ENCODE measurements around the gene OLFML2A.
A peak's percentile ranks its signal among the peaks of the same experiment; 100 is the strongest.
"Not testable (repeated sequence)": the region's sequence is repeated elsewhere in the genome, so short reads cannot be mapped to it uniquely, and the experiment has no call there.

OLFML2A gene

GRCh38 chr9:124761710-124762109, 15.2 kb upstream of the OLFML2A start:
- no peak for DNase-seq

GRCh38 chr9:124762633-124763032, 14.3 kb upstream of the OLFML2A start:
- no peak for DNase-seq

GRCh38 chr9:124764774-124765438, 12.0 kb upstream of the OLFML2A start:
- no peak for DNase-seq

GRCh38 chr9:124765439-124765835, 11.5 kb upstream of the OLFML2A start:
- DNase-seq = no peak

GRCh38 chr9:124766326-124766725, 10.6 kb upstream of the OLFML2A start:
- no peak for DNase-seq

GRCh38 chr9:124766815-124767554, 9.9 kb upstream of the OLFML2A start:
- no peak for DNase-seq

- DNase-seq = no peak
These were observed 9.1 kb upstream of the OLFML2A start for GRCh38 chr9:124767821-124768220.

GRCh38 chr9:124768334-124768733, 8.6 kb upstream of the OLFML2A start:
- no peak for DNase-seq

GRCh38 chr9:124768750-124769548, 8.0 kb upstream of the OLFML2A start:
- no peak for DNase-seq

- DNase-seq = no peak
These were observed 7.2 kb upstream of the OLFML2A start for GRCh38 chr9:124769549-124770358.

- no peak for DNase-seq
These were observed 6.4 kb upstream of the OLFML2A start for GRCh38 chr9:124770359-124771020.

GRCh38 chr9:124771021-124771866, 5.7 kb upstream of the OLFML2A start, which contains the start of gene NR6A1:
Gene NR6A1 (minus strand): TSS chr9:124771311.
- DNase-seq = peak; percentile 61

GRCh38 chr9:124771867-124772679, 4.9 kb upstream of the OLFML2A start:
- DNase-seq = no peak

- not testable (repeated sequence) for DNase-seq
These were observed 4.1 kb upstream of the OLFML2A start for GRCh38 chr9:124772877-124773276.

GRCh38 chr9:124773473-124774128, 3.3 kb upstream of the OLFML2A start:
- DNase-seq = no peak

GRCh38 chr9:124774129-124774978, 2.6 kb upstream of the OLFML2A start:
- DNase-seq = no peak

- no peak for DNase-seq
These were observed 347 bp upstream of the OLFML2A start for GRCh38 chr9:124776618-124776953.

- no peak for DNase-seq
These were observed 1.8 kb downstream of the OLFML2A start for GRCh38 chr9:124778575-124779367.

Measured in SIG-M5 (cell line).